Sigmoid colon (tissue), 7 donors: ENCODE results near the gene DHX35. TPM values are rescaled to one million over a fixed set of nuclear protein-coding genes. Genes with fewer than 3 reads are reported as not detected.
A peak's percentile ranks its signal among the peaks of the same experiment; 100 is the strongest.

ENCODE experiments used
- DNase-seq: peaks from one replicate; pipeline ENCODE4 v3.0.0-alpha.2; 2019
- H3K27ac ChIP-seq, 4 donors: fragments of 200-600 bp; sonication (generic); one replicate each; pipeline ENCODE4 v1.5.1; 2016 to 2019; ENCODE audit warnings: mild to moderate bottlenecking in 1 of 4
- H3K27me3 ChIP-seq, 3 donors: fragments of 200-600 bp; sonication (generic); one replicate each; pipeline ENCODE4 v1.5.1; 2019; ENCODE audit warnings: mild to moderate bottlenecking in 1 of 3
- H3K36me3 ChIP-seq, 4 donors: fragments of 200-600 bp; sonication (generic); one replicate each; pipeline ENCODE4 v1.5.1; 2016 to 2019
- H3K4me1 ChIP-seq, 4 donors: fragments of 200-600 bp; sonication (generic); one replicate each; pipeline ENCODE4 v1.5.1; 2017 to 2019
- H3K4me3 ChIP-seq, 4 donors: fragments of 200-600 bp; sonication (generic); one replicate each; pipeline ENCODE4 v1.5.1; 2017 to 2019; ENCODE audit warnings: mild to moderate bottlenecking in 2 of 4, moderate library complexity in 1 of 4
- H3K9me3 ChIP-seq, 4 donors: fragments of 200-600 bp in 3 of 4; sonication (generic) in 3 of 4; one replicate each; pipeline versions ENCODE4 v1.5.1 to v1.6.1; 2013 to 2019
- EP300 ChIP-seq, 4 donors: sonication (generic); formaldehyde crosslinking; IDR thresholded peaks; one replicate each; pipeline ENCODE4 v1.6.1; 2017; ENCODE audit warnings: antibody characterized with exemption in 4 of 4
- POLR2A ChIP-seq, 2 donors: fragments of 450-650 bp; IDR thresholded peaks; one replicate each; pipeline ENCODE4 v1.6.1; 2016; ENCODE audit warnings: antibody characterized with exemption in 2 of 2, mild to moderate bottlenecking in 2 of 2, moderate library complexity in 2 of 2
- POLR2AphosphoS5 ChIP-seq, 4 donors: sonication (generic); formaldehyde crosslinking; IDR thresholded peaks; one replicate each; pipeline ENCODE4 v1.6.1; 2017; ENCODE audit warnings: antibody characterized with exemption in 4 of 4
- WGBS, 2 donors: extraction: QIAGEN DNeasy Blood & Tissue Kit; methylation state at CpG; one replicate each; pipeline ENCODE4 v1.1.7; 2013; 5-methylcytosine and 5-hydroxymethylcytosine counted together
- intact Hi-C: fragments of 100-400 bp; cut with DNase I; formaldehyde crosslinking; loops from one replicate; pipeline ENCODE4 v1.15.1; 2023
- polyA plus RNA-seq, 3 donors: library from polyadenylated mRNA; stranded (reverse); fragments of 200-250 nt; gene quantifications; one replicate each; pipeline ENCODE4 v1.2.3, GENCODE V29; 2013
- total RNA-seq, 4 donors: library from RNA; depleted of rRNA; stranded (reverse); fragments of >200 nt; gene quantifications; one replicate each; pipeline ENCODE4 v1.1.0, GENCODE V29; 2016
- TF ChIP-seq, protein P1 (sequence below), 4 experiments: fragments of 450-650 bp in 3 of 4; fragments of 200-600 bp in 1 of 4; IDR thresholded peaks; one replicate each; pipeline ENCODE4 v1.5.1; 2016 to 2019; ENCODE audit warnings: antibody characterized with exemption in 4 of 4, mild to moderate bottlenecking in 3 of 4, moderate library complexity in 2 of 4
- donor health status: healthy with polysubstance abuse.
- donor health status: Bipolar disorder and iron deficiency.
- donor health status: healthy.

The DHX35 gene
- total and polyA plus RNA-seq, 7 donors, result 8.8 to 33.2 (median 16.1) TPM

- intact Hi-C loops, result loop anchor here (2.0 kb wide), 1 partner anchor 36 kb away; the partner anchor contains the start of gene FAM83D
- 4 to 6% methylated on average over 5 of the region's 5 CpGs for WGBS, 2 donors
- Histone ChIP-seq H3K27me3 (no peaks in the 10 kb centered on the region), H3K4me1 (peaks cover 0 to 50% (median 23%) of the 10 kb centered on the region in 4 donors), H3K4me3 (peak overlapping the region; percentile 87 to 95 (median 92)), H3K36me3 (peaks cover 0 to 3% (median 0%) of the 10 kb centered on the region in 4 donors), H3K9me3 (no peaks in the 10 kb centered on the region), H3K27ac (peak overlapping the region; percentile 96 to 98 (median 98))
- DNase-seq, result no peak
- TF ChIP-seq EP300 (IDR thresholded peaks at IDR 0.05), result no peak
- TF ChIP-seq, protein P1, sequence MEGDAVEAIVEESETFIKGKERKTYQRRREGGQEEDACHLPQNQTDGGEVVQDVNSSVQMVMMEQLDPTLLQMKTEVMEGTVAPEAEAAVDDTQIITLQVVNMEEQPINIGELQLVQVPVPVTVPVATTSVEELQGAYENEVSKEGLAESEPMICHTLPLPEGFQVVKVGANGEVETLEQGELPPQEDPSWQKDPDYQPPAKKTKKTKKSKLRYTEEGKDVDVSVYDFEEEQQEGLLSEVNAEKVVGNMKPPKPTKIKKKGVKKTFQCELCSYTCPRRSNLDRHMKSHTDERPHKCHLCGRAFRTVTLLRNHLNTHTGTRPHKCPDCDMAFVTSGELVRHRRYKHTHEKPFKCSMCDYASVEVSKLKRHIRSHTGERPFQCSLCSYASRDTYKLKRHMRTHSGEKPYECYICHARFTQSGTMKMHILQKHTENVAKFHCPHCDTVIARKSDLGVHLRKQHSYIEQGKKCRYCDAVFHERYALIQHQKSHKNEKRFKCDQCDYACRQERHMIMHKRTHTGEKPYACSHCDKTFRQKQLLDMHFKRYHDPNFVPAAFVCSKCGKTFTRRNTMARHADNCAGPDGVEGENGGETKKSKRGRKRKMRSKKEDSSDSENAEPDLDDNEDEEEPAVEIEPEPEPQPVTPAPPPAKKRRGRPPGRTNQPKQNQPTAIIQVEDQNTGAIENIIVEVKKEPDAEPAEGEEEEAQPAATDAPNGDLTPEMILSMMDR (IDR thresholded peaks at IDR 0.05), result peak in 1 of 4 experiments; percentile 8
- TF ChIP-seq POLR2AphosphoS5 (IDR thresholded peaks at IDR 0.05), result no peak
These were observed 821 bp downstream of the DHX35 start for GRCh38 chr20:38962928-38963401.

DNA sequence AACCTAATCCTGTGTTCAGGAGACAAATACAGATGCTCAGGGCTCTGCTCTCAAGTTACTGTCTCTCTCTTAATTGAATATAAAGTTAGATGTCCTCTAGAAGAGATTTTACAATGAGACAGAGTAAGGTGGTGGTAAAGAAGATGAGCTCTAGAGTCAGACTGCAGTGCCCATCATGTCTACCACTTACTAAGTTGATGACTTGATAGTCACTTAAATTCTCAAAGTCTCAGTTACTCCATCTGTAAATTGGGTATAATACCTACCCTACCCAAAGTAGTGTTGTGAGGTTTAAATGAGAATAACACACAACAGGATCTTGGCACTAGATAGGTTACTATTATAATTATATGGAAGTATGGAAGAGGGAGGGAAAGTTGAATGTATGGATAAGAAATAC, 1.6 kb downstream of the DHX35 start:
- H3K4me1 ChIP-seq, result peaks cover 0 to 58% (median 31%) of the 10 kb centered on the region in 4 donors

DNA sequence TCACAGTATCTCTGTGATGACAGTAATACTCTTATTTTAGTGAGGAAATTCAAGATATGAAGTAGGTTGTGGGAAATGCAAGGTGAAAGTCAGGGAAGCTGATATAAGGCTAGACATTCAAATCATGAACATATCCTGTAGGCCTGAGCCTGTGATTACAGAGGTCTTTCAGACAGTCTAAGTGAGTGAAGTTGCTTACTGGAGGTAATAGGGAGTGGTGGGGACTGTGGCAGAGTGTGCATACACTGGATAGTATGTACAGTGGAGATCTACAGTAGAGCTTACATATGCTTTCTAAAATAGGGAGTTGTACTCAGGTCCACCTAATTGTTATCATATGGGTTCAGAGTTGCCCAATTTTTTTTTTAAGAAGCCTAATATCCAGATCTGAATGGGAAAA, 3.1 kb downstream of the DHX35 start:
- intact Hi-C loops, result loop anchor here (5.0 kb wide), 1 partner anchor 82 kb away; no protein-coding TSS in a partner anchor
- H3K36me3 ChIP-seq, result peaks cover 0 to 3% (median 2%) of the 10 kb centered on the region in 4 donors
- no peak for DNase-seq
- H3K27me3 ChIP-seq, result no peaks in the 10 kb centered on the region
- TF ChIP-seq, protein P1 (IDR thresholded peaks at IDR 0.05), result no peak
- TF ChIP-seq POLR2AphosphoS5 (IDR thresholded peaks at IDR 0.05), result no peak
- no peak for TF ChIP-seq EP300 (IDR thresholded peaks at IDR 0.05)
- no peak for TF ChIP-seq POLR2A (IDR thresholded peaks at IDR 0.05)
- no peaks in the 10 kb centered on the region for H3K9me3 ChIP-seq
- H3K4me3 ChIP-seq, result no peak overlapping the region
- peak overlapping the region in 2 of 4 donors; percentile 96 to 98 for H3K27ac ChIP-seq
- H3K4me1 ChIP-seq, result peaks cover 0 to 73% (median 46%) of the 10 kb centered on the region in 4 donors

More for the DNA sequence above, 1.6 kb downstream of the DHX35 start:
- Histone ChIP-seq H3K36me3 (peaks cover 0 to 3% (median 0%) of the 10 kb centered on the region in 4 donors), H3K27ac (peak overlapping the region in 2 of 4 donors; percentile 96 to 98), H3K27me3 (no peaks in the 10 kb centered on the region), H3K4me3 (no peak overlapping the region), H3K9me3 (no peaks in the 10 kb centered on the region)
- TF ChIP-seq EP300 (IDR thresholded peaks at IDR 0.05) (no peak), POLR2AphosphoS5 (IDR thresholded peaks at IDR 0.05) (no peak), POLR2A (IDR thresholded peaks at IDR 0.05) (no peak)
- TF ChIP-seq, protein P1 (IDR thresholded peaks at IDR 0.05), result no peak
- intact Hi-C loops, result loop anchor here (2.0 kb wide), 1 partner anchor 37 kb away; the partner anchor contains the start of gene FAM83D
- DNase-seq, result no peak

DNA sequence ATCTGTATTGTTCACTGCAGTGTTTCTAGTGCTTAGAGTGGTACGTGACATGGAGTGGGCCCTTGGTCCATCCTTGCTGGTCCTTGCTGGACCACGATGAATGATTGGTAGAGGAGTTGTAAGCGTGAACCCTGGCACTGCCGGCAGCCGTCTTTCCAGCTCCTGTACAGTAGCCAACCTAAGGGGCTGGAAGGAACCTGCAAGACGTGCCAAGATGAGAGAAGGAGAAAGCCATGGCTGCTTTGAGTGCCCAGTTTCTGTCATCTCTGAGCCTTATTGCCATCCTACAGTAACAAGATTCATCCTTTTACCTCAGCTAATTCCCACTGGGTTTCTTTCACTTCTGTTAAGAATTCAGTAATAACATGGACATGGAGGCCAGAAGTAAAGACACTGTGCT, 5.9 kb downstream of the DHX35 start:
- no peak overlapping the region for H3K4me3 ChIP-seq
- WGBS, 2 donors, result 93 to 95% methylated on average over 6 of the region's 6 CpGs

More for the DNA sequence above, 5.9 kb downstream of the DHX35 start:
- H3K27me3 ChIP-seq, result no peaks in the 10 kb centered on the region
- TF ChIP-seq EP300 (IDR thresholded peaks at IDR 0.05), result peak in 1 of 4 donors; percentile 9
- TF ChIP-seq, protein P1 (IDR thresholded peaks at IDR 0.05), result no peak
- TF ChIP-seq POLR2AphosphoS5 (IDR thresholded peaks at IDR 0.05), result peak in 2 of 4 donors; percentile 24 to 55
- no peak for TF ChIP-seq POLR2A (IDR thresholded peaks at IDR 0.05)
- H3K9me3 ChIP-seq, result no peaks in the 10 kb centered on the region
- intact Hi-C loops, result loop anchor here (5.0 kb wide), 1 partner anchor 79 kb away; no protein-coding TSS in a partner anchor
- peak overlapping the region; percentile 75 to 98 (median 92) for H3K27ac ChIP-seq
- peaks cover 0 to 73% (median 49%) of the 10 kb centered on the region in 4 donors for H3K4me1 ChIP-seq
- H3K36me3 ChIP-seq, result peaks cover 0 to 17% (median 2%) of the 10 kb centered on the region in 4 donors
- DNase-seq, result peak; percentile 72
